Lung (tissue), 12 donors: ENCODE measurements around the gene SIL1. TPM values are rescaled to one million over a fixed set of nuclear protein-coding genes. Genes with fewer than 3 reads are reported as not detected.

ENCODE experiments used
- ATAC-seq: fragments of 200-7000 bp; cut with Tn5 transposase; one replicate; pipeline ENCODE4 v1.9.1; 2020; ENCODE audit warnings: moderate number of reproducible peaks; ENCODE audit not compliant: insufficient read depth, low FRiP score
- DNase-seq, 3 donors: peaks; one replicate each; pipeline ENCODE4 v3.0.0-alpha.2; 2013 to 2017
- H3K27ac ChIP-seq, 2 donors: one replicate each; pipeline ENCODE4 v1.5.1; 2013; ENCODE audit warnings: mild to moderate bottlenecking in 2 of 2, moderate library complexity in 2 of 2, control low read depth in 1 of 2, inconsistent platforms in 1 of 2, low read depth in 1 of 2, low read length in 1 of 2
- H3K27me3 ChIP-seq, 3 donors: one replicate each; pipeline ENCODE4 v1.5.1; 2013; ENCODE audit warnings: low read length in 2 of 3; ENCODE audit not compliant: control insufficient read depth in 3 of 3, insufficient read depth in 3 of 3
- H3K36me3 ChIP-seq, 4 donors: one replicate each; pipeline ENCODE4 v1.5.1; 2013; ENCODE audit warnings: low read length in 4 of 4, mild to moderate bottlenecking in 1 of 4, moderate library complexity in 1 of 4; ENCODE audit not compliant: control insufficient read depth in 4 of 4, insufficient read depth in 4 of 4
- H3K4me1 ChIP-seq, 5 donors: one replicate each; pipeline ENCODE4 v1.5.1; 2013; ENCODE audit warnings: low read length in 5 of 5, mild to moderate bottlenecking in 2 of 5, moderate library complexity in 1 of 5; ENCODE audit not compliant: control insufficient read depth in 5 of 5, insufficient read depth in 5 of 5
- H3K4me3 ChIP-seq: one replicate; pipeline ENCODE4 v1.5.1; 2013; ENCODE audit warnings: mild to moderate bottlenecking, control low read depth, moderate library complexity
- H3K9ac ChIP-seq, 2 donors: one replicate each; pipeline ENCODE4 v1.5.1; 2013; ENCODE audit warnings: low read length in 2 of 2, control low read depth in 1 of 2; ENCODE audit not compliant: insufficient read depth in 1 of 2
- H3K9me3 ChIP-seq, 4 donors: one replicate each; pipeline ENCODE4 v1.5.1; 2013; ENCODE audit warnings: low read length in 3 of 4, mild to moderate bottlenecking in 1 of 4, moderate library complexity in 1 of 4; ENCODE audit not compliant: control insufficient read depth in 4 of 4, insufficient read depth in 3 of 4
- WGBS, 2 donors: extraction: QIAGEN DNeasy Blood & Tissue Kit; methylation state at CpG; one replicate each; pipeline ENCODE4 v1.1.7; 2013; 5-methylcytosine and 5-hydroxymethylcytosine counted together
- polyA plus RNA-seq, 2 donors: library from polyadenylated mRNA; stranded (reverse); fragments of 200-250 nt; gene quantifications; one replicate each; pipeline ENCODE4 v1.2.1, GENCODE V29; 2013
- total RNA-seq, 2 donors: library from RNA; depleted of rRNA in 1 of 2; stranded (reverse); fragments of >200 nt in 1 of 2; gene quantifications; one replicate each; pipeline ENCODE4 v1.2.1, GENCODE V29; 2014 to 2021
- TF ChIP-seq, protein P1 (sequence below): IDR thresholded peaks from 2 replicates; pipeline ENCODE4 v1.5.1; 2012; ENCODE audit warnings: mild to moderate bottlenecking; ENCODE audit errors: control extremely low read depth, extremely low read depth
- donor health status: control.
- donor health status: control.
- donor health status: Bipolar disorder and iron deficiency.
- donor health status: healthy.
- donor health status: DM: yes; HTN: yes; CAD: no.

SIL1 gene
- total and polyA plus RNA-seq, 4 donors, result 38.5 to 109 (median 78.4) TPM

DNA sequence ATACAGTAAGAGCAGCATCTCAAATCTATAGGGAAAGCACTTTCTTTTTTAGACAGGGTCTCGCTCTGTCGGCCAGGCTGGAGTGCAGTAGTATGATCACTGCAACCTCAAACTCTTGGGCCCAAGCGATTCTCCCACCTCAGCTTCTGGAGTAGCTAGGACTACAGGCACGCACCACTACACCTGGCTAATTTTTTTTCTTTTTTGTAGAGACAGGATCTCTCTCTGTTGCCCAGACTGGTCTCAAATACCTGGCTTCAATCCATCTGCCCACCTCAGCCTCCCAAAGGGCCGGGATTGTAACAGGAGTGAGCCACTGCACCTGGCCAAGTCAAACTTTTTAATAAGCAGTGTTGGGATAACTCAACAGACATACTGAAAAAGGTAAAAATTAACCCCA, 107.6 kb downstream of the SIL1 start:
- H3K9ac ChIP-seq, result no peak overlapping the region
- 96 to 97% methylated on average over 5 of the region's 5 CpGs for WGBS, 2 donors
- TF ChIP-seq, protein P1, sequence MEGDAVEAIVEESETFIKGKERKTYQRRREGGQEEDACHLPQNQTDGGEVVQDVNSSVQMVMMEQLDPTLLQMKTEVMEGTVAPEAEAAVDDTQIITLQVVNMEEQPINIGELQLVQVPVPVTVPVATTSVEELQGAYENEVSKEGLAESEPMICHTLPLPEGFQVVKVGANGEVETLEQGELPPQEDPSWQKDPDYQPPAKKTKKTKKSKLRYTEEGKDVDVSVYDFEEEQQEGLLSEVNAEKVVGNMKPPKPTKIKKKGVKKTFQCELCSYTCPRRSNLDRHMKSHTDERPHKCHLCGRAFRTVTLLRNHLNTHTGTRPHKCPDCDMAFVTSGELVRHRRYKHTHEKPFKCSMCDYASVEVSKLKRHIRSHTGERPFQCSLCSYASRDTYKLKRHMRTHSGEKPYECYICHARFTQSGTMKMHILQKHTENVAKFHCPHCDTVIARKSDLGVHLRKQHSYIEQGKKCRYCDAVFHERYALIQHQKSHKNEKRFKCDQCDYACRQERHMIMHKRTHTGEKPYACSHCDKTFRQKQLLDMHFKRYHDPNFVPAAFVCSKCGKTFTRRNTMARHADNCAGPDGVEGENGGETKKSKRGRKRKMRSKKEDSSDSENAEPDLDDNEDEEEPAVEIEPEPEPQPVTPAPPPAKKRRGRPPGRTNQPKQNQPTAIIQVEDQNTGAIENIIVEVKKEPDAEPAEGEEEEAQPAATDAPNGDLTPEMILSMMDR, result no peak
- no peak overlapping the region for H3K27ac ChIP-seq
- H3K4me1 ChIP-seq, result peaks cover 0 to 6% (median 0%) of the 10 kb centered on the region in 5 donors
- ATAC-seq, result no peak
- no peaks in the 10 kb centered on the region for H3K36me3 ChIP-seq
- H3K9me3 ChIP-seq, result no peaks in the 10 kb centered on the region
- no peaks in the 10 kb centered on the region for H3K27me3 ChIP-seq
- H3K4me3 ChIP-seq, result no peak overlapping the region
- no peak for DNase-seq

DNA sequence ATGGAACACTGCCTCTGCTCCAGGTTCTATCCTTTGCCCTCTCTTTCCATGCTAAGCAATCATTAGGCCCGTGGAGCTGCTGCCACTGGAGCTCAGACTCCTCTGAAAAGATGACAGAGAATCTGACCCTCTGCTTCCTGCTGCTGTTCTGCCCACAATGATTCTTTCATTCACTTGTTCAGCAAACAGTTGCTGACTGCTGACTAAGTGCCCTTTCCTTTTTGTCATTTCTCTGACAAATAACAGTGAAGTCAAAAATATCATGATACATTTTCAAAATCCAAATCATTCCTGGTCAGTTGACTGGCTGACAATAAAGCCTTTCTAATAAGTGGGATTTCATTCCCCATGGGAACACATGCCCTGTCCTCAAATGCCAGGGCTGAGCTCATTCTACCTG, 110.1 kb downstream of the SIL1 start:
- no peak overlapping the region for H3K27ac ChIP-seq
- H3K4me3 ChIP-seq, result no peak overlapping the region
- H3K27me3 ChIP-seq, result no peaks in the 10 kb centered on the region
- 35 to 41% methylated on average over 1 of the region's 1 CpG for WGBS, 2 donors
- H3K9ac ChIP-seq, result no peak overlapping the region
- H3K9me3 ChIP-seq, result no peaks in the 10 kb centered on the region
- no peaks in the 10 kb centered on the region for H3K36me3 ChIP-seq
- TF ChIP-seq, protein P1, result no peak
- ATAC-seq (no peak), DNase-seq (no peak)
- peaks cover 0 to 6% (median 0%) of the 10 kb centered on the region in 5 donors for H3K4me1 ChIP-seq

DNA sequence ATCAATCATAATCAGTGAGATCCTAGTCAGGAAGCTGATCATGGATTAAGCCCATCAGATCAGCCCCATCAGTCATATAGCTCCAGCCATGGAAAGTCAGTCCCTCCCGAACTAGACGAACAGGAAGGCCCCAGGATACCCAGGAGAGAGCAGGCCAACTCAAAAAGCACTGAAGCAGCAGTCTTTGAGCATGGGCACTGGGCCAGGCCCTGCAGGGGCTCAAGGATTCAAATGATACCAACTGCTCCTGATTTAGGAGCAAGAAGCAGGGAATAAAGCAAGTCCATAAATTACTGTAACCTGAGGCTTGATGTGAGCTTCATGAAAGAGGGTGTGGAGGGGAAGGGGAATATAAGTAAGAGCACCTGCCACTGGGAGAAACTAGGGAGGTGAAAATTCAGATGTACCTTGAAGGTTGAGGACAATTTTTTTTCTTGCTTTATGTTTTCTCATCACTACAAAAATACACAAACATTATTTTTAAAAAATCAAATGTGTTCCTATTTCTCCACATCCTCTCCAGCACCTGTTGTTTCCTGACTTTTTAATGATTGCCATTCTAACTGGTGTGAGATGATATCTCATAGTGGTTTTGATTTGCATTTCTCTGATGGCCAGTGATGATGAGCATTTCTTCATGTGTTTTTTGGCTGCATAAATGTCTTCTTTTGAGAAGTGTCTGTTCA, 115.2 kb downstream of the SIL1 start:
- TF ChIP-seq, protein P1, result no peak
- Histone ChIP-seq H3K4me1 (peaks cover 0 to 5% (median 2%) of the 10 kb centered on the region in 5 donors), H3K36me3 (no peaks in the 10 kb centered on the region), H3K4me3 (no peak overlapping the region), H3K27me3 (no peaks in the 10 kb centered on the region), H3K9me3 (no peaks in the 10 kb centered on the region), H3K9ac (no peak overlapping the region), H3K27ac (no peak overlapping the region)
- no peak for DNase-seq
- 97 to 98% methylated on average over 2 of the region's 2 CpGs for WGBS, 2 donors
- ATAC-seq, result no peak
